GM21390 (cell line): ENCODE results near the gene PEX5.
"Not testable (repeated sequence)": the region's sequence is repeated elsewhere in the genome, so short reads cannot be mapped to it uniquely, and the experiment has no call there.

Experiments
- ATAC-seq: cut with Tn5 transposase; IDR thresholded peaks from one replicate; pipeline ENCODE4 v1.9.1; 2021; ENCODE audit not compliant: unreplicated experiment

PEX5 gene

DNA sequence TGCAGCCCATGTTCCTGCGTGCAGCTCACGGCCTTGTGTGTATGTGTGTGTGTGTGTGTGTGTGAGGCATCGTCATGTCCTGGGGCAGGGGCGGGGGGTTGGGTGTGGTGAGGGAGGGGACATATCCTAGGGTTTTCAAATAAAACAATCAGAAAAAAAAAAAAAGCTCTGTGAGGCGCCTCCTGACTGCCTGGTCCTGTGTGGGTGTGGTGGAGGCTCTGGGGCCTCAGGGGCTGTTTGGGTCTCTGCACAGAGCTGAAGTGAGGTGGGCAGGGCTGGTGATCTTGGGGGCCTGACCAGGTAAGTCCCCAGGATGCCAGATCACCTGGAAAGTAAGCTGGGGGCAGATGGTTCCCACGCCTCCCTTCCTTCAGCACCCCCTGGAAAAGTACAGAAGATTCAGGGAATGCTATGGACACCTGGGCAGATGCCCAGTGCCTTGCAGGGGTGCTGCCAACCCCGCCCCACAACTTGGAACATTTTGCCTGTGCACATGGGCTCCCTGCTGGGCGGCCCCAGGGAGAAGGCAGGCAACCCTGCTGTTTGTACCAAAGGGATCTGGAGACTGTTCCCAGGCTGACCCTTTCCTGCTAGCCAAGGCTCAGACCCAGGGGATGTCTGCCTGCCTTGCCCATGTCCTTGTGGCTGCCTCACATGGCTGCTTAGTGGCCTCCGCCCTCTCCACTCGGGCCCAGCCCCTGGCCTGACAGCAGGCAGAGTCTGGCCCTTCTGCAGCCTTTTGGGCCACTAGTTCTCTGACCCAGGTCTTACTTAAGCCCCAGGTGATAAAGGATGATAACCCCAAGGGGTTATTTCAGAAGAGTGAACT lies 30.5 kb upstream of the PEX5 start:
- no peak for ATAC-seq

DNA sequence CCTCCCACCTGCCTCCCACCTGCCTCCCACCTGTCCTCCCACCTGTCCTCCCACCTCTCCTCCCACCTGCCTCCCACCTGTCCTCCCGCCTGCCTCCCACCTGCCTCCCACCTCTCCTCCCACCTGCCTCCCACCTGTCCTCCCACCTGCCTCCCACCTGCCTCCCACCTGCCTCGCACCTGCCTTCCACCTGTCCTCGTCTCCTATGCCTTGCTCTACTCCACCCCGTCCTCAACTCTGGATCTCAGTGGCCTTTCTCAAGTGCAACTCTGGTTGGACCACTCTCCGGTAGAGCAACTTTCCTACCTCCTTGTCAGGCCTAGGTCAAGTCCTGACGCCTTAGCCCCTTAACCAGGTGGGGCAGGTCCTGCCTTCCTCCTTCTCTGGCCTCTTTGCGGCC lies 29.3 kb upstream of the PEX5 start:
- ATAC-seq: no peak

DNA sequence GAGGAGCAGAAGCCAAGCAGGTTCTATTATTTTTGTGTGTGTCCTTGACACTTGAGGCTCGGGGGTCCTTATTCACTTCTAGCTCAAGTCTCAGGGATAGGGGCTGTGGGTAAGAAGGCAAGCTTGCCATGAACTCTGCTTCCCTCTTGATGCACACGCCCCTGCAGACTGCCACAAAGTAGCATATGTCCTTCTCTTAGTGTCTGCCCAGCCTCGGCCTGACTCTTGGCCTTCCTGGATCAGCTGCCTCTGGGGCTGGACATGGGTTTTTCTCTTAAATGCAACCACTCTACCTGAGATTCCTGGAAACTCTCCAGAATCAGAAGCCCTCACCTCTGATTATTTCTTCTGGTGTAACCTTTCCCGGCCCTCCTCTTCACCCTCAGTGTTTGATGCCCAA lies 28.2 kb upstream of the PEX5 start:
- ATAC-seq: no peak

DNA sequence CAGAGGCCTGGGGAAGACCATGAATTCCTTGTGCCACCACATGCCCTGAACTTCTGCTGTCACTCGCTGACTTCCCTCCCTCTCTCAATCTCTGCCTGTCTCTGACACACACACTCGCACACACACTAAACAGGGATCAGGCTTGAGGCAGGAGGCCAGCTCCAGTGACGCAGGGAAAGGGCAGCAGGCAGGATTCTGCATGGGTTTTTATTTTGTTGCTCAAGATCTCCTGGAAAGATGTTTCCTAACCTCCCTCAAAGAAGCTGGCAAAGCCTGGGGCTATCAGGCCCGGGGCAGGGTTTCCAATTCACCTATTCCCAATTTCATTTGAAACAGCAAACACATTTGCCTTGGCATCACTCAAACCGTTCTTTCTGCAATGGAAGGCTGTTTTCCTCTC lies 27.7 kb upstream of the PEX5 start:
- no peak for ATAC-seq

DNA sequence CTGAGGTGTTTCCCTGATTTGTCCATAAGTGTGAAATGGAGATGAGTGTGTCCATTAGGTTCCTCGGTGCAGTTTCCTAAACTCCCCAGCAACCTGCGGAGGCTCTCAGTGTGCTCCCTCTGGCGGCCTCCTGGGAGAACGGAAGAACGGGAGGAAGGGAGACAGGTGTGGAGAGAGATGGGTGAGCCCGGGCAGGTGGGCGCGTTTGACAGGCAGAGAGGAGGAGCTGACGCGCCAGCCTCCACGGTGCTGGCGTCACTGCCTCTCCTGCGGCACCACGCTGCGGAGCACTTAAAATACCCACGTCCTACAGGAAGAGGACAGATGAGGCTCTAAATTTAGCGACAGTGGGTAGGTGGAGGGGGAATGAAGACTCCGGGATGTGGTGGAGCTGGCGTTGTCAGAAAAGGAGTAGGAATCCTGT lies 26.8 kb upstream of the PEX5 start:
- ATAC-seq: no peak

DNA sequence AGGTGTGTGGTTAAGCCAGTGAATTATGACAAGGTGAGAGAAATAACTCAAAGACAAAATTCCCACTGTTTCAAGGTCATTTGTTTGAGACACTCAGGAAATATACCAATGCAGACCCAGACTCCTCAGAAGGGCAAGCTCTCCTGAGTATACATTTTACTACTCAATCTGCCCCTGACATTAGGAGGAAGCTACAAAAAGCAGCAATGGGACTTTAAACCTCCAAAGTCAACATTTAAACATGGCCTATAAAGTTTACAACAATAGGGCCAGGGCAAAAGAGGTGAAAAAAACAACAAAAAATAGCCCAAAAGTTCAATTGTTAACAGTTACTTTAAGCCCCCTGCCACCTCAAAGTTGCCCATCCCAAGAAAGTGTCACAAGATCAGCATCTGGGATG lies 19.5 kb upstream of the PEX5 start:
- no peak for ATAC-seq

DNA sequence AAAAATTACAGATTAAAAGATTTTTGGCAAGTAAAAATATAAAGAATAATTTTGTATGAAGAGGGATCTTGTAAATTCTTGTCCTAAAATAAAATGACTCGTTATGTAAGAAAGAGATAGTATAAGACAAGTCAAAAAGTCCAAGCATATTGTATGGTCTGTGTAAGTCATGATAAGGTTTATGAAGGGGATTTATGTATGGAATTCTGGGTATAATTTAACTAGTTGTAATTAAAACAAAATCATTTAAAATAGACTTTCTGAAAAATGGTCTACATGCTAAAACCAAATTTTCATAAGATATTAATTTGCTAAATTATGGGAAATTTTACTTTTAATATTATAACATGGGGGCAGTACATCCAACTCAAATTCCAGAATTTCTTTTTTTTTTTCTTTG lies 17.6 kb upstream of the PEX5 start:
- ATAC-seq: no peak

DNA sequence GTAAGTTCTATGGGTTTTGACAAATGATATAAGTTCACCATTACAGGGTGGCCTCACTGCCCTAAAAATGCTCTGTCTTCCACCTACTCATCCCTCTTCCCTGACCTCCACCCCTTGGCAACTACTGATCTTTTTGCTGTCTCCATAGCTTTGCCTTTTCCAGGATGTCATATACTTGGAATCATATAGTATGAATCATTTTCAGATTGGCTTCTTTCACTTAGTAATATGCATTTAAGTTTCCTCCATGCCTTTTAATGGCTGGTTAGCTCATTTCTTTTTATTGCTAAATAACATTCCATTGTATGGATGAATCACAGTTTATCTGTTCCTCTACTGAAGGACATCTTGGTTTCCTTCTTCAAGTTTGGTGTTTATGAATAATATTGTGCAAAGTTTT lies 14.0 kb upstream of the PEX5 start:
- ATAC-seq: no peak

DNA sequence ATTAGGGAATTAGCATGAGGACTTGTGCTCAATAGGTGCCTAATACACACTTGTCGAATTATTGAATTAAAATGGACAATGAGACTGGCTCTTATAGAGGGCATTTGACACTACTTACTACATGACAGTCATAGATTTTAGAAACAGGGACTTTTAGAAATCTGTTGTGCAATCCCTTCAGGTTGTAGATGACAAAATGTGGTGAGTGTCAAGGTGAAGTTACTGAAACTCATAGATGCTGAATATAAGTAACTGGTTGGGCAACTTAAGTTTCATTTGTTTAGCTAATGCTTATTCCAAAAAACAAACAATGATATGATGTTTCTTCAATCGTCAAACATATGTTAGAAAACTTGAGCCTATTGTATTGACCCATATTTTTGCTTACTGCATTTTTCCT lies 12.9 kb upstream of the PEX5 start:
- ATAC-seq: no peak

DNA sequence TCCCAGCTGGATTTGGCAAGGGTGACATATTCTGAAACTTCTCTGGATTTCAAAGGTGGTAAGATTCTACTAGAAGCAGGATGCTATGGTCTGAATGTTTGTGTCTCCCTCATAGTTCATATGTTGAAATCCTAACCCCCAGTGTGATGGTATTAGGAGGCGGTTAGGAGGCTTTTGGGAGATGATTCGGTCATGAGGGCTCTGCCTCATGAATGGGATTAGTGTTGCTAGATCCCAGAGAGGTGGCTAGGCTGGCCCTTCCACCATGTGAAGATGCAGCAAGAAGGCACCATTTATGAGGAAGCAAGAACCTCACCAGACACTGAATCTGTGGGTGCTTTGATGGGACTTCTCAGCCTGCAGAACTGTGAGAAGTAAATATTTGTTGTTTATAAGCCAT lies 11.0 kb upstream of the PEX5 start:
- no peak for ATAC-seq

DNA sequence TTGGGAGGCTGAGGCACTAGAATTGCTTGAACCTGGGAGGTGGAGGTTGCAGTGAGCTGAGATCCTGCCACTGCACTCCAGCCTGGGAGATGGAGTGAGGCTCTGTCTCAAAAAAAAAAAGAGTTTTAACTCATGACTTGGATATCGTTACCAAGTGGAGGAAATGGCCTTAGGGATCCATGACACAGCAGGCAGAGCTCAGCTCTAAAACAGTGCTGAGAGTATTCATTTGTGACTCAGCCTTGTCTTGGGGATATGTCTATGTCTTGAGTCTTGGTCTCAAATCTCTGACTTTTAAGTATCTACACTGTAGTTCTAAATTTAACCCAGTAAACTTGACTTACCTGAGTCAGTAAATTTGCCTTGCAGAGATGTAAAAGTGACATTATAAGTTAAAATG lies 8.8 kb upstream of the PEX5 start:
- ATAC-seq: no peak

DNA sequence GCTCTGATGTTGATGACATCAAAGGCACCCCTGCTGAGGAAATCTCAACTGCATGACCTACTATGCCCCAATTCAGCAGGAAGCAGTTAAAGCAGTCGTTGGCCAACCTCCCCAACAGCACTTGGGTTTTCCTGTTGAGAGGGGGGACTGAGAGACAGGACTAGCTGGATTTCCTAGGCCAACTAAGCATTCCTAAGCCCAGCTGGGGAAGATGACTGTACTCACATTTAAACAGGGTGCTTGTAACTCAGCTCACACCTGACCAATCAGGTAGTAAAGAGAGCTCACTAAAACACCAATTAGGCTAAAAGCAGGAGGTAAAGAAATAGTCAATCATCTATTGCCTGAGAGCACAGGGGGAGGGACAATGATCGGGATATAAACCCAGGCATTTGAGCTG lies 3.4 kb upstream of the PEX5 start:
- not testable (repeated sequence) for ATAC-seq

DNA sequence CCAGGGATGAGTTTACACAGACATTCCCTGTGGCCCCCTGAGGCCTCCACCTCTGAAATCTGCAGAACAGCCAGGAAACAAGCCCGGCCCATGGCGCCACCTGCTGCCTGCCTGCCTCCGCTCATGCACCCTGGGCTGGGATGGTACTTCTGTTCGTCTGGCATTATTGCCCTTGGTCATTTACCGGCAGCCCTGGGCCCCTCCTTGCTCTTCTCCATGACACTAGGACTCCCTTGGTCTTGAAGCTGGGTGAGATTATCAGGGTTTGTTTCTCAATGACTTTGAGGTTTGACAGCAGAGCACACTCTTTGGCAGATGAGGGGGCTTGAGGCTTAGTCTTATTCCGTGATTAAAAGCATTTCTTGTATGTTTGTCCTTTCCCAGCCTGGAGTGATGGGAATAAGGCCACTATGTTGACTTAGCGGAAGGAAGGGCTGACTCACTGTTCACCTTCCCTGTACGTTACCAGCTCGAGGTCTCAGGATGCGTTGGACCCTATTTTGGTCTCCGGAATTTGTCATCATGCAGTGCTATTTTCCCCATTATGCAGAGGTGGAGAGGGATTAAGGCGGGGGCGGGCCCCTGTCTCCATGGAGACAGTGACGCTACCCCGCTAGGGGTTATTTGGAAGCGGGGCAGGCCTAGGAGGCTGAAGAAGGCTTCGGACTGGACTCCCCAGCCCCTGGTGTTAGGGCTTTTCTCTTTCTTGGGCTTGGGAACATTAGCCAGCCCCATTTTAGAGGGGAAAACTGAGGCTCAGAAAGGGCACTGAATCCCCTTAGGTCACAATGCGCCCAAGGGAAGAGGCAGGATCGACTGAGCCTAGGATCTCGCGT lies 706 bp upstream of the PEX5 start:
- ATAC-seq: peak; percentile 26

DNA sequence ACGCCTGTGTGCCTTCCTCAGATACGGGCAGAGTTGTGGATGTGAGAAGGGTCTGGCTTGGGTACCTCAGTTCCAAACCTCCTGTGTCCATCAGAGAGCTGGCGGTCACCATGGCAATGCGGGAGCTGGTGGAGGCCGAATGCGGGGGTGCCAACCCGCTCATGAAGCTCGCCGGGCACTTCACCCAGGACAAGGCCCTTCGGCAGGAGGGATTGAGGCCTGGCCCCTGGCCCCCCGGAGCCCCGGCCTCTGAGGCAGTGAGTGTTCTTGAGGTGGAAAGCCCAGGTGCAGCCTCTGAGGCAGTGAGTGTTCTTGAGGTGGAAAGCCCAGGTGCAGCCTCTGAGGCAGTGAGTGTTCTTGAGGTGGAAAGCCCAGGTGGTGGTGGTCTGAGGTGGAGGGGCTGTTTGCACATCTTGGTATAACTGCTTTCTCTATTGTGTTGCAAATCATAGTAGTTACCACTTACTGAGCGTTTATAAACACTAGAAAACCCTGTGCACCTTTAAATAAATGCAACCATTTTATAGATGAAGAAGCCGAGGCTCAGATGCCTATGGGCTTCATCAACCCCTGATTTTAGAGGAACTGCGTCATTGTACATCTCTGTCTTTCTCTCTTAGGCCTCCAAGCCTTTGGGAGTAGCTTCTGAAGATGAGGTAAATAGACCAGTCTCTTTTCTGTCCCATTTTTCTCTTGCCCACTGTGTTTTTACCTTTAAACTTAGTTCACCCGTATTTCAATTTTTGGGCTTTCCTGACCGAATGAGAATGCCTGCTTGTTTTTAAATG lies 976 bp downstream of the PEX5 start:
- ATAC-seq: peak; percentile 3

DNA sequence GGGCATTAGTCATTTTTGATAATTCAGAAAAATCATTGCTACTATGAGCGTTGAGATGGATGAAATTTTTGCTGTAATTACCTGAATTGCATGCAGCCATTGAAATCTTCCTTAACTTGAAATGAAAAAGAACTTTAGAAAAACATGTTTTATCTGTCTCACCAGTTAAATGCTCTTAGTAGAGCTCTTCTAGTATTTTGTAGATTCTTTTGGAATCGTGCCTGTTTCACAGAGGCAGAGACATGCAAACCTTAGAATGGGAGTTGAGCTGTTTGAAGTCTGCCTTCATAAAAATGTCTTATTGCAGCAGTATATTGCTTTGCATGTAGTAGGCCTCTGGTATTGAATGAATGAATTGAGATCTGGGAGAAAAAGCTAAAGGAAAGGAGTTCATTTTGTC lies 4.2 kb downstream of the PEX5 start:
- no peak for ATAC-seq

DNA sequence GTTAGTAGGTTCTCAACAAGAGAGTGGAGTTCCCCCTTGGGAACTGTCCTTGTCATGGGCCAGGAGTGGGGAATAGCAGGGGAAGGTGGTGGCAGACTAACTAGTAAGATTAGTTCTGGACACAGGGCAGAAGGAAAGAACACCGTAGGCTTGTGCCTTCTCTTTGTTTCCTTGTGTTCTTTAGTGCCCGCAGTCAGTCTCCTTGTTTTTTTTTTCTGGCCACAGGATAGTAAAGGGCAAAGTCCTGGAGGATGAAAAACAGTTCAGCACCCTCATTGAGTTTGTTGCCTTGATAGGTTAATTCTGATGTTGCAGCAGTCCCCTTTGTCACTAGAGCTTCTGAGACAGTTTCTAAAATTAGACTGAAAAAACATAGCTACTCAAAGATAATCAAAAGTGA lies 8.4 kb downstream of the PEX5 start:
- no peak for ATAC-seq

DNA sequence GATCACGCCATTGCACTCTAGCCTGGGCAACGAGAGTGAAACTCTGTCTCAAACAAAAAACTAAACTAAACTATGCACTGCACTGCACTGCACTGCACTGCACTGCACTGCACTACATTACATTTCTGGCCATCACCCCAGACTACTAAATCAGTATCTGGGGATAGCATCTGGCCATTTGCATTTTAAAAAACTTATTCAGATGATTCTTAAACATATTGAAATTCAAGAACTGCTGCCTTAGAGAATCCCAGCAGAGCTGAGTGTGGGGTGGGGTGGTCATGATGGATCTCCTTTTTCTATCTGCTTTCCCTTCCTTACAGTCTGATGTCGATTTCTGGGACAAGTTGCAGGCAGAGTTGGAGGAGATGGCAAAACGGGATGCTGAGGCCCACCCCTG lies 13.6 kb downstream of the PEX5 start:
- ATAC-seq: no peak

DNA sequence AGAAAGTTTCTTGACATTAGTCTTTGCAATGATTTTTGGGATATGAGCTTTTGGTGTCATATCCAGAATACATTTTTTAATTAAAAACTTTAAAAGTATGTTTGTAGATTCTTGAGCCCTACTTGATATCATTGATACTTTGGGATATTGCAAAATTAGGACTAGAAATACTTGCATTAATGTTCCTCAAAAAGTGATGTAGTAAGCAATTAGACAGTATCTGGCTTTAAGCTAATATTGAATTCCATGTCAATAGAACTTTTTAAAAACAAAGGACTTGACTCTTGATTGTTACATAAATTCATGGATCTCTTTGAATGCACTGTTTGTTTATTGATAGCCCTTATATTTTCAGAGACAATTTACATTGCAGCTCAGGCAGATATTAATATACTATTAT lies 15.6 kb downstream of the PEX5 start:
- no peak for ATAC-seq

DNA sequence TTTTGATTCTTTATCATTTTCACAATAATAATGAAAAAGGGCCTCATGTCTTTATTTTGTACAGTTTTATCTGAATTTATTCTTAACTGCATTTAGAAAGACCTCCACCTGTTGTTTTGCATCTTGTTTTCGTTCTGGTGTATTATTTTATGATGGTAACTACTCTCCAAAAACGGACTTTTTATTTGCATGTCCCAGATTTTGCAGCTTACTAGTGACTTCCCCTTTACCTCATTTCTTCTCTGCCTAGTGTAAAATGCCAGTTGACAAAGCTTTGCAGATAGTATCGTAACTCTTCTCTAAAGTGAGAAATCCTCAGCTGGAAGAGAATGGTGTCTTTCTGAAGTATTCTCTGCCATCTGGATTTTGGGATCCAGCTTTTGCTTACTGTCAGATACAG lies 17.2 kb downstream of the PEX5 start:
- no peak for ATAC-seq

DNA sequence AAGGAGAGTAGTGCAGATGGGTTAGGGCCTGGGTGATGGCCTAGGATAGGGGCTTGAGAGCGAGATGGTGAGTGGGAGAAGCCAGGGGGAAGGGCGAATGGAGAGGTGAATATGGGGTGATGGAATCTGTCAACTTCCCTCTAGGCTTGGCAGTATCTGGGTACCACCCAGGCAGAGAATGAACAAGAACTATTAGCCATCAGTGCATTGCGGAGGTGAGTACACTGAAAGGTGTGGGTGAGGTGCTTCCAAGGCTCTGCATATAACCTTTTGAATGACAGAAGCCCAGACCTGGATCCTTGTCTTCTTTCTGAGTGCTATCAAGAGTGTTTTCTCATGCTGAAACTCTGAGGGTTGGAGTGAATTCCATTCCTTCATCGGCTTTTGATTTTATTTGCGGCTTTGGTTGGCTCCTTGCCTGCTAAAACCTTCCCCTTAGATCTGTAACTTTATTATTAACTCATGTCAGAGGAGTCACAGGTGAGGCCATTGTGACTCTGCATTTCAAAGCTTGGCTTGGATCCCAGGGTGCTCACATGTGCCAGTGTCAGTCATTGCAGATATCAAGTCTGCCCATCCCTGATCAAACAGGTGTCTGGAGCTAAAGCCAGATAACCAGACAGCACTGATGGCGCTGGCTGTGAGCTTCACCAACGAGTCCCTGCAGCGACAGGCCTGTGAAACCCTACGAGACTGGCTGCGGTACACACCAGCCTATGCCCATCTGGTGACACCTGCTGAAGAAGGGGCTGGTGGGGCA lies 18.6 kb downstream of the PEX5 start:
- ATAC-seq: no peak

DNA sequence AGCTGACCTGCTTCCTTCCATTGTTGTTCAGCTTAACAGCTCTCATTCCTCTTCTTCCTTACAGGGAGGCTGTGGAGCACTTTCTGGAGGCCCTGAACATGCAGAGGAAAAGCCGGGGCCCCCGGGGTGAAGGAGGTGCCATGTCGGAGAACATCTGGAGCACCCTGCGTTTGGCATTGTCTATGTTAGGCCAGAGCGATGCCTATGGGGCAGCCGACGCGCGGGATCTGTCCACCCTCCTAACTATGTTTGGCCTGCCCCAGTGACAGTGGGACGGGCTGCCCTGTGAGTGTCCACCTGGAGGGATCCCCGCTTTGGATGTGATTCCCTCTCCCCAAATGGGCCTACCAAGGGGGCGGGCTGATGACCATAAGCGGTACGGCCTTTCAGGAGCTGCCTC lies 20.5 kb downstream of the PEX5 start:
- no peak for ATAC-seq
